HepG2 (cell line): ENCODE results near the gene SETD1B. TPM values are rescaled to one million over a fixed set of nuclear protein-coding genes. Genes with fewer than 3 reads are reported as not detected.

Experiments used
- ATAC-seq: fragments of 200-7000 bp; cut with Tn5 transposase; 3 replicates; pipeline ENCODE4 v1.9.1; 2020; ENCODE audit warnings: mild to moderate bottlenecking, moderate library complexity
- BruUV-seq: library from RNA; stranded (reverse); fragments of 400-500 nt; replicated peaks from 2 replicates; lab custom pipeline; 2021; lab: Mats Ljungman, UMichigan
- CTCF ChIA-PET: fragments of 300-600 bp; formaldehyde crosslinking; extraction: SDS; loops from one replicate; lab custom pipeline; 2021; ENCODE audit warnings: low total read pairs, inconsistent platforms, low intra/inter-chr PET ratio; lab: Yijun Ruan, JAX
- POLR2A ChIA-PET: fragments of 350-600 bp; sonication (Branson Sonifier 250); formaldehyde crosslinking; loops from one replicate; lab custom pipeline; 2020; ENCODE audit warnings: antibody characterized with exemption, inconsistent platforms; lab: Yijun Ruan, JAX
- DNase-seq: peaks from one replicate; pipeline ENCODE4 v3.0.0-alpha.2; 2015; ENCODE audit warnings: low spot score
- FAIRE-seq: peaks from 3 replicates; lab custom pipeline; 2011; peaks lifted over from hg19 to GRCh38; lab: Jason Lieb, UNC
- H2AFZ ChIP-seq: one replicate; pipeline ENCODE4 v1.6.1; 2011; ENCODE audit warnings: low read length, inconsistent platforms
- H3K27ac ChIP-seq: fragments of 300-600 bp; 3 replicates; pipeline ENCODE4 v1.8.0; 2011; ENCODE audit warnings: mixed run types, mild to moderate bottlenecking, mixed read lengths, low read length, inconsistent platforms; ENCODE audit not compliant: insufficient read depth; ENCODE audit errors: extremely low read length
- H3K27me3 ChIP-seq, 2 experiments: fragments of 200-600 bp in 1 of 2; 2 replicates in 1 of 2; 3 replicates in 1 of 2; pipeline versions ENCODE4 v1.6.0 to v1.8.0; 2011; ENCODE audit warnings: low read length in 2 of 2, mild to moderate bottlenecking in 2 of 2, moderate library complexity in 2 of 2, inconsistent platforms in 1 of 2; ENCODE audit not compliant: insufficient read depth in 2 of 2, control insufficient read depth in 1 of 2
- H3K36me3 ChIP-seq, 2 experiments: fragments of 200-600 bp in 1 of 2; replicated peaks in 1 of 2; 2 replicates in 1 of 2; 3 replicates in 1 of 2; pipeline versions ENCODE4 v1.5.1 to v1.8.0; 2011; ENCODE audit warnings: low read length in 2 of 2, inconsistent platforms in 1 of 2; ENCODE audit not compliant: insufficient read depth in 2 of 2, control insufficient read depth in 1 of 2
- H3K4me1 ChIP-seq: 2 replicates; pipeline ENCODE4 v1.5.1; 2012; ENCODE audit warnings: low read length, inconsistent platforms; ENCODE audit not compliant: insufficient read depth
- H3K4me2 ChIP-seq: 2 replicates; pipeline ENCODE4 v1.6.0; 2011; ENCODE audit warnings: low read depth, low read length, inconsistent platforms
- H3K4me3 ChIP-seq, 3 experiments: fragments of 200-600 bp in 1 of 3; sonication (generic), shearing (Covaris generic) in 1 of 3; replicated peaks in 1 of 3; 2 replicates each; pipeline ENCODE4 v1.5.1; 2011 to 2016; ENCODE audit warnings: low read length in 3 of 3, inconsistent platforms in 2 of 3, low read depth in 2 of 3, mild to moderate bottlenecking in 2 of 3, control low read depth in 1 of 3, mixed read lengths in 1 of 3; ENCODE audit not compliant: insufficient read depth in 1 of 3
- H3K79me2 ChIP-seq: one replicate; pipeline ENCODE4 v1.6.1; 2011; ENCODE audit warnings: low read length, inconsistent platforms; ENCODE audit not compliant: insufficient read depth
- H3K9ac ChIP-seq: 2 replicates; pipeline ENCODE4 v1.6.0; 2011; ENCODE audit warnings: mild to moderate bottlenecking, low read depth, low read length, inconsistent platforms; ENCODE audit not compliant: insufficient read depth
- H3K9me3 ChIP-seq: 2 replicates; pipeline ENCODE4 v1.5.1; 2012; ENCODE audit warnings: mild to moderate bottlenecking, low read length
- H4K20me1 ChIP-seq: 2 replicates; pipeline ENCODE4 v1.6.0; 2011; ENCODE audit warnings: inconsistent platforms, mild to moderate bottlenecking, low read length, moderate library complexity; ENCODE audit not compliant: insufficient read depth
- AGO2 ChIP-seq: fragments of 200-400 bp; formaldehyde crosslinking; optimal IDR thresholded peaks from 2 replicates; pipeline ENCODE3; 2017; ENCODE audit warnings: mild to moderate bottlenecking, low read depth, low read length, moderate library complexity
- ELF1 ChIP-seq: sonication (generic); formaldehyde crosslinking; IDR thresholded peaks from 2 replicates; pipeline ENCODE4 v1.4.0; 2020; ENCODE audit warnings: missing genetic modification reagents
- RBM22 ChIP-seq: fragments of 200-400 bp; formaldehyde crosslinking; optimal IDR thresholded peaks from 2 replicates; pipeline ENCODE3; 2017; ENCODE audit warnings: mild to moderate bottlenecking, low read length, moderate library complexity
- RBM39 ChIP-seq: fragments of 200-400 bp; formaldehyde crosslinking; IDR thresholded peaks from one replicate; pipeline ENCODE4 v1.6.1; 2018; ENCODE audit warnings: antibody characterized with exemption, mild to moderate bottlenecking, low read depth, low read length; ENCODE audit not compliant: poor library complexity, severe bottlenecking
- ZFX ChIP-seq: sonication (generic); formaldehyde crosslinking; IDR thresholded peaks from 2 replicates; pipeline ENCODE4 v1.4.0; 2020; ENCODE audit warnings: mild to moderate bottlenecking, low read depth, missing genetic modification reagents, moderate library complexity
- WGBS: methylation state at CpG from one replicate; pipeline ENCODE4 v1.1.6; 2017; ENCODE audit warnings: low lambda C conversion rate; 5-methylcytosine and 5-hydroxymethylcytosine counted together
- in situ Hi-C: cut with HindIII; loops from 2 replicates; pipeline ENCODE4 v1.10.0; 2017; ENCODE audit warnings: low pct_unique_long_range_greater_than_20kb; ENCODE audit not compliant: extremely low pct_ligation_motif_present
- intact Hi-C: fragments of 100-400 bp; cut with micrococcal nuclease; formaldehyde crosslinking; loops from one replicate; pipeline ENCODE4 v1.10.0; 2022; ENCODE audit not compliant: unreplicated experiment
- polyA plus RNA-seq, 8 experiments: library from polyadenylated mRNA; depleted of rRNA in 3 of 8; stranded (reverse) in 7 of 8; unstranded in 1 of 8; fragments of >200 nt; fragmentation: Illumina TruSeq in 4 of 8; extraction: Trizol in 4 of 8; gene quantifications; 2 replicates each; pipeline versions ENCODE4 v1.2.1 to v1.2.3, GENCODE V29; 2011 to 2016; ENCODE audit warnings: low read depth in 4 of 8, missing spikeins in 1 of 8, mixed read lengths in 1 of 8; ENCODE audit not compliant: insufficient read depth in 1 of 8
- total RNA-seq, 5 experiments: library from RNA; depleted of rRNA; stranded (reverse); fragments of >200 nt; fragmentation: Illumina TruSeq; extraction: Trizol; gene quantifications; 2 replicates each; pipeline ENCODE4 v1.2.3, GENCODE V29; 2016; ENCODE audit warnings: low read depth in 1 of 5

SETD1B gene
- total and polyA plus RNA-seq, 2 of the 13 experiments (the other 11 are each of a cell fraction or from before 2014, with no cell fraction given) = 1.1 to 1.4 TPM

GRCh38 chr12:121826318-121827150 lies 22.7 kb downstream of the SETD1B start:
- no peak for ATAC-seq

GRCh38 chr12:121827351-121828099 lies 23.7 kb downstream of the SETD1B start:
- no TSS peak for BruUV-seq
- H3K27ac ChIP-seq = no peak overlapping the region
- H3K9ac ChIP-seq = no peak overlapping the region
- no peak for FAIRE-seq
- ChIA-PET CTCF (no interaction called here), POLR2A (interaction anchor here (1.3 to 2.5 kb wide), 3 partner anchors 33 to 61 kb away, joined by 4 to 7 read pairs (median 4); partner anchors contain the start of gene PSMD9)
- H3K4me2 ChIP-seq = no peak overlapping the region
- H3K36me3 ChIP-seq = peaks cover 25 to 48% of the 10 kb centered on the region in 2 experiments
- H2AFZ ChIP-seq = no peak overlapping the region
- DNase-seq = no peak
- in situ Hi-C loops (no loop called here), intact Hi-C loops (no loop called here)
- no peaks in the 10 kb centered on the region for H3K79me2 ChIP-seq
- H3K4me1 ChIP-seq = no peaks in the 10 kb centered on the region
- no peak overlapping the region for H3K4me3 ChIP-seq
- peak; percentile 62 for TF ChIP-seq AGO2
- TF ChIP-seq RBM39 = no peak
- no peaks in the 10 kb centered on the region for H3K9me3 ChIP-seq
- H4K20me1 ChIP-seq = no peaks in the 10 kb centered on the region
- no peaks in the 10 kb centered on the region for H3K27me3 ChIP-seq
- WGBS = 96% methylated on average over 28 of the region's 48 CpGs
- peak; percentile 20 for ATAC-seq

More at GRCh38 chr12:121826318-121827150, 22.7 kb downstream of the SETD1B start:
- no TSS peak for BruUV-seq
- H3K79me2 ChIP-seq = no peaks in the 10 kb centered on the region
- ChIA-PET POLR2A (interaction anchor here (1.3 to 2.5 kb wide), 3 partner anchors 32 to 62 kb away, joined by 4 to 7 read pairs (median 4); partner anchors contain the start of gene PSMD9), CTCF (no interaction called here)
- DNase-seq = no peak
- in situ Hi-C loops (no loop called here), intact Hi-C loops (no loop called here)
- H3K9me3 ChIP-seq = no peaks in the 10 kb centered on the region
- H3K36me3 ChIP-seq = peaks cover 24 to 48% of the 10 kb centered on the region in 2 experiments
- no peaks in the 10 kb centered on the region for H4K20me1 ChIP-seq
- no peak overlapping the region for H3K9ac ChIP-seq
- TF ChIP-seq RBM22 = peak; percentile 57
- TF ChIP-seq AGO2 = peak; percentile 79
- no peak for TF ChIP-seq ELF1 (CRISPR knock-in tag)
- TF ChIP-seq ZFX (CRISPR knock-in tag) = no peak
- no peak for FAIRE-seq
- H3K27ac ChIP-seq = no peak overlapping the region
- 92% methylated on average over 18 of the region's 18 CpGs for WGBS
- H3K4me3 ChIP-seq = no peak overlapping the region
- no peaks in the 10 kb centered on the region for H3K4me1 ChIP-seq
- H2AFZ ChIP-seq = no peak overlapping the region
- H3K4me2 ChIP-seq = no peak overlapping the region
- H3K27me3 ChIP-seq = no peaks in the 10 kb centered on the region
